Measurements from ENCODE around the gene ROR2. TPM values are rescaled to one million over a fixed set of nuclear protein-coding genes. Genes with fewer than 3 reads are reported as not detected.

The ROR2 gene
- polyA plus RNA-seq, 3 donors, result not detected

GRCh38 chr9:91658513-91659105 is 291.4 kb downstream of the ROR2 start:
- no peaks in the 10 kb centered on the region for H4K20me1 ChIP-seq (ENCODE audit: insufficient read depth, low read length)
- peaks cover 0 to 5% of the 10 kb centered on the region in 2 donors for H3K4me1 ChIP-seq (ENCODE audit: control insufficient read depth in 1 of 2, insufficient read depth in 2 of 2, low read length in 2 of 2)
- Mint-ChIP-seq H3K4me3 (no peak overlapping the region), H3K4me1 (peaks cover 11% of the 10 kb centered on the region), H3K27me3 (ENCODE audit: low read depth in 3 of 3) (peaks cover 4 to 7% (median 6%) of the 10 kb centered on the region in 3 donors), H3K27ac (no peak overlapping the region), H3K36me3 (no peaks in the 10 kb centered on the region), H3K9me3 (peaks cover 0 to 5% (median 0%) of the 10 kb centered on the region in 7 donors)
- H3K9ac ChIP-seq (ENCODE audit: insufficient read depth, low read length, poor library complexity, severe bottlenecking), result no peak overlapping the region
- no peak overlapping the region for H2AFZ ChIP-seq (ENCODE audit: insufficient read depth, low read depth, low read length, poor library complexity, severe bottlenecking)
- no peaks in the 10 kb centered on the region for H3K27me3 ChIP-seq (ENCODE audit: control insufficient read depth in 2 of 2, insufficient read depth in 2 of 2, low read length in 2 of 2)
- TF ChIP-seq, protein P1, sequence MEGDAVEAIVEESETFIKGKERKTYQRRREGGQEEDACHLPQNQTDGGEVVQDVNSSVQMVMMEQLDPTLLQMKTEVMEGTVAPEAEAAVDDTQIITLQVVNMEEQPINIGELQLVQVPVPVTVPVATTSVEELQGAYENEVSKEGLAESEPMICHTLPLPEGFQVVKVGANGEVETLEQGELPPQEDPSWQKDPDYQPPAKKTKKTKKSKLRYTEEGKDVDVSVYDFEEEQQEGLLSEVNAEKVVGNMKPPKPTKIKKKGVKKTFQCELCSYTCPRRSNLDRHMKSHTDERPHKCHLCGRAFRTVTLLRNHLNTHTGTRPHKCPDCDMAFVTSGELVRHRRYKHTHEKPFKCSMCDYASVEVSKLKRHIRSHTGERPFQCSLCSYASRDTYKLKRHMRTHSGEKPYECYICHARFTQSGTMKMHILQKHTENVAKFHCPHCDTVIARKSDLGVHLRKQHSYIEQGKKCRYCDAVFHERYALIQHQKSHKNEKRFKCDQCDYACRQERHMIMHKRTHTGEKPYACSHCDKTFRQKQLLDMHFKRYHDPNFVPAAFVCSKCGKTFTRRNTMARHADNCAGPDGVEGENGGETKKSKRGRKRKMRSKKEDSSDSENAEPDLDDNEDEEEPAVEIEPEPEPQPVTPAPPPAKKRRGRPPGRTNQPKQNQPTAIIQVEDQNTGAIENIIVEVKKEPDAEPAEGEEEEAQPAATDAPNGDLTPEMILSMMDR (IDR thresholded peaks at IDR 0.05), result no peak
- H3K9me3 ChIP-seq (replicated peaks in 1 of 2; ENCODE audit: control insufficient read depth in 1 of 2, insufficient read depth in 1 of 2, low read length in 2 of 2), result no peaks in the 10 kb centered on the region
- intact Hi-C loops (cut with micrococcal nuclease), result no loop called here
- no peak overlapping the region for H3K4me3 ChIP-seq (replicated peaks in 1 of 3; ENCODE audit: low read depth in 2 of 3, low read length in 3 of 3)
- DNase-seq, result no peak
- no peak overlapping the region for H3K27ac ChIP-seq (ENCODE audit: low read depth in 1 of 2, low read length in 2 of 2)
- no peaks in the 10 kb centered on the region for H3K79me2 ChIP-seq (ENCODE audit: insufficient read depth, low read length)
- no peak overlapping the region for H3K4me2 ChIP-seq (replicated peaks; ENCODE audit: extremely low read depth, low read length, poor library complexity, severe bottlenecking)
- no peaks in the 10 kb centered on the region for H3K36me3 ChIP-seq (replicated peaks in 1 of 2; ENCODE audit: control insufficient read depth in 1 of 2, insufficient read depth in 2 of 2, low read length in 2 of 2)
- 93% methylated on average over 6 of the region's 9 CpGs for WGBS (ENCODE audit: insufficient coverage)

GRCh38 chr9:91657501-91657900 is 292.5 kb downstream of the ROR2 start:
- 100% methylated on average over 1 of the region's 3 CpGs for WGBS (ENCODE audit: insufficient coverage)
- Mint-ChIP-seq H3K4me3 (no peak overlapping the region), H3K4me1 (peaks cover 9% of the 10 kb centered on the region), H3K9me3 (peaks cover 0 to 5% (median 0%) of the 10 kb centered on the region in 7 donors), H3K36me3 (no peaks in the 10 kb centered on the region), H3K27ac (no peak overlapping the region), H3K27me3 (ENCODE audit: low read depth in 3 of 3) (peaks cover 2 to 4% (median 2%) of the 10 kb centered on the region in 3 donors)
- no peak overlapping the region for H3K4me2 ChIP-seq (replicated peaks; ENCODE audit: extremely low read depth, low read length, poor library complexity, severe bottlenecking)
- no peak overlapping the region for H3K9ac ChIP-seq (ENCODE audit: insufficient read depth, low read length, poor library complexity, severe bottlenecking)
- H3K4me3 ChIP-seq (replicated peaks in 1 of 3; ENCODE audit: low read depth in 2 of 3, low read length in 3 of 3), result no peak overlapping the region
- H3K4me1 ChIP-seq (ENCODE audit: control insufficient read depth in 1 of 2, insufficient read depth in 2 of 2, low read length in 2 of 2), result peaks cover 0 to 3% of the 10 kb centered on the region in 2 donors
- H3K27ac ChIP-seq (ENCODE audit: low read depth in 1 of 2, low read length in 2 of 2), result no peak overlapping the region
- H3K27me3 ChIP-seq (ENCODE audit: control insufficient read depth in 2 of 2, insufficient read depth in 2 of 2, low read length in 2 of 2), result no peaks in the 10 kb centered on the region
- intact Hi-C loops (cut with micrococcal nuclease), result no loop called here
- H3K9me3 ChIP-seq (replicated peaks in 1 of 2; ENCODE audit: control insufficient read depth in 1 of 2, insufficient read depth in 1 of 2, low read length in 2 of 2), result no peaks in the 10 kb centered on the region
- H3K36me3 ChIP-seq (replicated peaks in 1 of 2; ENCODE audit: control insufficient read depth in 1 of 2, insufficient read depth in 2 of 2, low read length in 2 of 2), result no peaks in the 10 kb centered on the region
- H2AFZ ChIP-seq (ENCODE audit: insufficient read depth, low read depth, low read length, poor library complexity, severe bottlenecking), result no peak overlapping the region
- no peaks in the 10 kb centered on the region for H3K79me2 ChIP-seq (ENCODE audit: insufficient read depth, low read length)
- no peaks in the 10 kb centered on the region for H4K20me1 ChIP-seq (ENCODE audit: insufficient read depth, low read length)
- TF ChIP-seq, protein P1 (IDR thresholded peaks at IDR 0.05), result no peak
- no peak for DNase-seq
